GM18505 (cell line): ENCODE measurements around the gene CFAP251.
"Not testable (repeated sequence)": the region's sequence is repeated elsewhere in the genome, so short reads cannot be mapped to it uniquely, and the experiment has no call there.

Experiments used
- ATAC-seq: cut with Tn5 transposase; IDR thresholded peaks from one replicate; pipeline ENCODE4 v1.9.1; 2021; ENCODE audit not compliant: unreplicated experiment
- POLR2A ChIP-seq: IDR thresholded peaks from 4 replicates; pipeline ENCODE4 v1.6.1; 2011; ENCODE audit warnings: borderline replicate concordance; ENCODE audit not compliant: insufficient read depth, insufficient read length; ENCODE audit errors: extremely low read depth

Gene CFAP251, protein sequence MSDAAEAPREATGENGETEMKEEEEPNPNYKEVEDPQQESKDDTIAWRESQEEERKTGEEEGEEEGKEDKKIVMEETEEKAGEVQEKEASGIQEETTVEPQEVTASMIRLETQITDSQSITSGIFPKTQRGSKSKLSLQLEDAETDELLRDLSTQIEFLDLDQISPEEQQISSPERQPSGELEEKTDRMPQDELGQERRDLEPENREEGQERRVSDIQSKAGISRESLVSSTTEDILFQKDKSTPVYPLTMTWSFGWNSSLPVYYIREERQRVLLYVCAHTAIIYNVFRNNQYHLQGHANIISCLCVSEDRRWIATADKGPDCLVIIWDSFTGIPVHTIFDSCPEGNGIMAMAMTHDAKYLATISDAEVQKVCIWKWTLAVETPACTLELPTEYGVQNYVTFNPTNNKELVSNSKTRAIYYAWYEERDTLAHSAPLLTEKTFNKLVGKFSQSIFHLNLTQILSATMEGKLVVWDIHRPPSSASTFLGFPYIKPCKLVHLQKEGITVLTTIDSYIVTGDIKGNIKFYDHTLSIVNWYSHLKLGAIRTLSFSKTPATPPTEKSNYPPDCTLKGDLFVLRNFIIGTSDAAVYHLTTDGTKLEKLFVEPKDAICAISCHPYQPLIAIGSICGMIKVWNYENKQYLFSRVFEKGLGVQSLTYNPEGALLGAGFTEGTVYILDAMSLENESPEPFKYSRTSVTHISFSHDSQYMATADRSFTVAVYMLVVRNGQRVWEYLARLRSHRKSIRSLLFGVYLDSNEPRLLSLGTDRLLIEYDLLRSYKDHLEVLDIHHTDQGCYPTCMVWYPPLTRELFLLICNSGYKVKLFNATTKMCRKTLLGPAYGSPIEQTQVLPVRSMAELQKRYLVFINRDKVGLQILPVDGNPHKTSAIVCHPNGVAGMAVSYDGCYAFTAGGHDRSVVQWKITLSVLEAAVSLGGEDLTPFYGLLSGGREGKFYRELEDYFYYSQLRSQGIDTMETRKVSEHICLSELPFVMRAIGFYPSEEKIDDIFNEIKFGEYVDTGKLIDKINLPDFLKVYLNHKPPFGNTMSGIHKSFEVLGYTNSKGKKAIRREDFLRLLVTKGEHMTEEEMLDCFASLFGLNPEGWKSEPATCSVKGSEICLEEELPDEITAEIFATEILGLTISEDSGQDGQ

DNA sequence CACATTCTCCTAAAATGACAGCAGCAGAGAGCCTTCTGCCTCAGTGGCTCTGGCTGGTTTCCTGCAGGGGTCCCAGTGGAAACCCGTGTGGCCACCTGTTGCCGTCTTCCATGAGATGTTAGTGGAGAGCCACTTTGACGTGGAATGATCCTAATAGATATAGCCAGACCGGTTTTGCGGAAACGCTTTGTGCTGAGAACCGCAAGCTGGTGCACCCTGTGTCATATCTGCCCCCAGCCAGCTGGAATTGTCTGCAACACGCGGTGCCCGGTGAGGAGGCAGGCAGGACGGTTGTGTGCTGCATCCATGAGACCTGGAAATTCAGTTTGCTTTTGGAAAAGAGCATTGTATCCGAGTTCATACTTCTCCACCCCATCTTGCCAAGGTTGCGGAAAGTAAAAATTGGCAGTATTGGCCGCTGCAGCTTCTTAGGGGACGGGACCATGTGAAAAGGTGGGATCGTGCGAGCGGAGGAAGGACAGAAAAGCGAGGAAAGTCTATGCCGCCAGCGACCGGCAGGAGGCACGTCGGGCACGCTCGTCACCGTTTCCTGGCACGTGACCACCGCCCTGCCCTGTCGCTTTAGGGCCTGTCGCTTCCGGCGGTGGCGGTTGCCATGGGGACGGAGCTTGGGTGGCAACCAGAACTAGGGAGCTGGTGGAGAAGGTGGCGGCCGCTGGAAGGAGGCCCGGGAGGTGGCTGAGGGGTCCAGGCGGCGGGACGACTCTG, at the start of gene CFAP251:
Gene CFAP251 (plus strand): TSS at position 643 of the 729 bp plus-strand sequence. CDS start 2,714 bp downstream, outside the sequence.
- no peak for TF ChIP-seq POLR2A

DNA sequence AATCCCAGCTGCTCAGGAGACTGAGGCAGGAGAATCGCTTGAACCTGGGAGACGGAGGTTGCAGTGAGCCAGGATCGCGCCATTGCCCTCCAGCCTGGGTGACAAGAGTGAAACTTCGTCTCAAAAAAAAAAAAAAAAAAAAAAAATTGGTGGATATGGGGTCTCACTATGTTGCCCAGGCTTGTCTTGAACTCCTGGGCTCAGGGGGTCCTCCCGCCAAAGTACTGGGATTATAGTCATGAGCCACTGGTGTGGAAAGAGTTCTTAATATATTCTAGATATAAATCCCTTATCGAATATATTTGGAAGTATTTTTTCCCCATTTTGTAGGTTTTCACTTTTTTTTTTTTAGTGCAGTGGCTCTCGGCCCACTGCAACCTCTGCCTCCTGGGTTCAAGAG, 49.2 kb upstream of the CFAP251 start:
- ATAC-seq: not testable (repeated sequence)

More for the DNA sequence above, at the start of gene CFAP251:
- ATAC-seq: peak; percentile 92

DNA sequence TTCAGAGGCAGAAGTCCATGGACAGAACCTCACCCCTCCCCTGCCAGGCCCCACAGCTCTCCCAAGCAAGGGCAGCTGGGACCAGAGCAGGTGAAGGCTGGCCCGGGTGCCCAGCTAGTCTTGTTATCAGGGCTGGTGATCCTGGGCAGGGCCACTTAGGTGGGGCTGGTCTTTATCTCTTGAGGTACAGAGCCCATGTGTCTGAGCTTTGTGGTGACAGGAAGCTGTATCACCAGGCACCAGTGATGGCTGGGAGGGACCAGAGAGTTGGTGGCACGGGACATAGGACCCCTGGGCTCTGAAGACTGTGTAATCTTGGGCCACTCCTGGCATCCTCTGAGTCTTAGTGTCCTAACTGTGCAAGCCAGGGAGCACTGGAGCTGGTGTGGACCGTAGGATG, 46.9 kb upstream of the CFAP251 start:
- ATAC-seq: no peak
- no peak for TF ChIP-seq POLR2A

DNA sequence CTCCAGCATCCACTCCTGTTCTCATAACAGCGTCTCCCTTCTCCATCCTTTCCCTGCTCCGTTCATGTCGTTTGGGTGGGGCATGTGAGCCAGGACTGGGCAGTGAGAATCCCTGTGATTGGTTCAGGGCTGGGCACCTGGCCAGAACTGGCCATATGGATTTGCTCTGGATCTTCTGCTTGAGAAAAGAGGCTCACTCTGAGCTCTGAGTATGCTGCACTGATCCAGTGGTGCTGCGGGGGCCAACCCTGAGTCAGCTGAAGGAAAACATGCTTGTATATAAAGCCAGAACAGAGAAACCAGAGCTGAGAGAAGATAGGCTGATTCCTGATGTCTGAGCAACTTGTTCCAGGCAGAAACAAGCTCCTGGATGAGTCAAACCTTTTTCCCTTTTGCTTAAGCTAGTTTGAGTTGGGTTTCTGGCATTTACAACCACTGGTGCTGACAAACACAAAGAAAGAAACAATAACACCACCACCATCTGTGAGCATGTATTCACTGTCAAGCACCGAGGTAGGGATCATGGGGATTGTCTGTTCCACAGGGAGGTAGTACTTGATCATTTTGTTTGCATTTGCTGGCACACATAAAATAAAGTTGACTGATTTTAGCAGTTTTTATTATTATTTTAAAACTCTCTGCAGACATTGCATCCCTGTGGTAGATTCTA, 45.7 kb upstream of the CFAP251 start:
- no peak for TF ChIP-seq POLR2A
- ATAC-seq: no peak

DNA sequence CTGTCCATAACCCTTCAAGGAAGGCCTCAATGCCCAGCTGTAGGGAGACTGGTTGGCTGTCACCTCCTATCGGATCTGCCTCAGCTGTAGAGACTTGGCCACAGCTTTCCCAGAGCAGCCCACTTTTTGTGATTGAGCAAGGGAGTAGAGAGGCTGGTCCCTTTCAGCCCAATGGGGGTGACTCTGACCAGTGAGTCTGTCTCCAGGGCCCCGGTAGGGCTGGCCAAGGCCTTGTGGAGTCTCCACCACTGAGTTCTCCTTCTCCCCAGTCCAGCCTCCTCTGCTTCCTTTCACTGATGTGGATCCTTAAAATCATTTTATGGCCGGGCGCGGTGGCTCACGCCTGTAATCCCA, 45.2 kb upstream of the CFAP251 start:
- no peak for TF ChIP-seq POLR2A
- no peak for ATAC-seq

DNA sequence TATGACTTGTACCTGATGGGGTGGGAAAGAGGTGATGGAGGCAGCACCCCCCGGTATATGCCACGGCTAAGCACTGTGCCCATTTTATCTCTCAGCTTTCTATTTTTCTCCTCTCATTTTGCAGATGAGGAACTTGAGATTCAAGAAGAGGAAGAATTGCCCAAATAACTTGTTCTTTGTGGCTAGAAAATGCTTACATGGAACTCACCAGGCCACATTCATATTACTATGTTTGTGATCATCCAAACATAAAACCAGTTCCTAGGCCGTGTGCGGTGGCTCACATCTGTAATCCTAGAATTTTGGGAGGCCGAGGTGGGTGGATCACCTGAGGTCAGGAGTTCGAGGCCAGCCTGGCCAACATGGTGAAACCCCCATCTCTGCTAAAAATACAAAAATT, 44.3 kb upstream of the CFAP251 start:
- no peak for ATAC-seq
- TF ChIP-seq POLR2A: no peak

DNA sequence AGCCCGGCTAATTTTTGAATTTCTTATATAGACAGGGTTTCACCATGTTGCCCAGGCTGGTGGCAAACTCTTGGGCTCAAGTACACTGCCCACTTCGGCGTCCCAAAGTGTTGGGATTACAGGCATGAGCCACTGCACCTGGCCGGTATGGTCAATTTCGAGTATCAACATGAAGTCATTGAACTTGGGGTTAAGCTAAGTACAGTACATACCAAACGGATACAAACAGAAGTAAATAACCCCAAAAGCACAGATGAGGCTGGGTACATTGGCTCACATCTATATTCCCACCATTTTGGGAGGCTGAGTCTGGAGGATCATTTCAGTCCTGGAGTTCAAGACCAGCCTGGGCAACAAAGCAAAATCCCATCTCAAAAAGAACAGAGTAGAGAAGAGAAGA, 42.8 kb upstream of the CFAP251 start:
- ATAC-seq: no peak
- TF ChIP-seq POLR2A: no peak

DNA sequence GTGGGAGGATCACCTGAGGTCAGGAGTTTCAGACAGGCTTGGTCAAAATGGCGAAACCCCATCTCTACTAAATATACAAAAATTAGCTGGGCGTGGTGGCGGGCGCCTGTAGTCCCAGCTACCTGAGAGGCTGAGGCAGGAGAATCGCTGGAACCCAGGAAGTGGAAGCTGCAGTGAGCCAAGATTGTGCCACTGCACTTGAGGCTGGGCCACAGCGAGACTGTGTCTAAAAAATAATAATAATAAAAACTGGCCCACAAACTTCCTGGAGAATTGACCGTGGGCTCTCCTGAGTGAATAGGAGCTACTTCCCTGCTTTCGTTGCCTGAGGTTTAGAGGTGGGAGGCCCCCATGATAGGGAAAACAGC, 42.3 kb upstream of the CFAP251 start:
- ATAC-seq: not testable (repeated sequence)

DNA sequence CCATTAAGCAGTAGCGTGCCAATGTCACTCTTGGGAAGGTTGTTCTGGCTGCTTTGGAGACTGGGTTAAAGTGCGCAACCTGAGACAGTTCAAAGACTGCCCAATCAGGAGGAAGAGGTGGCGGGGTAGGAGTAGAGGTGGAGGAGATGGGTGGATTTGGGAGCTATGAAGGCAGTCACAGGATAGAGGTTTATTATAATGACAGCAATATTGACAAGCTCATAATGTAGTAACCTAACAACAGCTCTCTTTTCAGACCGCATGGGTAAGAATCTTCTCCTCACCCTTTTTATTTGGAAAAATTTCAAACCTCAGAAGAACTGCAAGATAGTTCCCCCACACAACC, 35.1 kb upstream of the CFAP251 start:
- ATAC-seq: no peak
- no peak for TF ChIP-seq POLR2A

DNA sequence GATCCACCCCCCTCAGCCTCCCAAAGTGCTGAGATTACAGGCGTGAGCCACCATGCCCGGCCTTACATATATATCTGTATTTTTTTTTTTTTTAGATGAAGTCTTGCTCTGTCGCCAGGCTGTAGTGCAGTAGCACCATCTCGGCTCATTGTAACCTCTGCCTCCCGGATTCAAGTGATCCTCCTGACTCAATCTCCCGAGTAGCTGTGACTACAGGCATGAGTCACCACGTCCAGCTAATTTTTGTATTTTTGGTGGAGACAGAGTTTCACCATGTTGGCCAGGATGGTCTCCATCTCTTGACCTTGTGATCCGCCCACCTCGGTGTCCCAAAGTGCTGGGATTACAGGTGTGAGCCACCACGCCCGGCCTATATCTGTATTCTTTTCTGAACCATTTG, 33.3 kb upstream of the CFAP251 start:
- not testable (repeated sequence) for ATAC-seq

DNA sequence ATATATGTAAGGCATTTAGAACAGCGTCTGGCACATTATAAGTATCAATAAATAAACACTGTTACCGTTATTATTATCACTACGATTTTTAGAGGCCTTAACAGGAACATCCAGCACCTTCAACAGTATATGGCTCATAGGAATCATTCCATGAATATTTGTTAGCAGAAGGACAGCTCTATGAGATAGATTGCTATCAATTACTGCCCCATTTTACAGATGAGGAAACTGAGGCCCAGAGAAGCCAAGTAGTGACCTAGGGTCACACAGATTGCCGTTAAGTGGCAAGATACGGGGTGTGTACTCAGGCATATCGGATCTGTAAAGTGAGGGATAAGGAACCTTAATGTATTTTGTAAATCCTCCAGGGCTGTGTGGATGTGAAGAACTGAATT, 30.3 kb upstream of the CFAP251 start:
- no peak for TF ChIP-seq POLR2A
- ATAC-seq: no peak

DNA sequence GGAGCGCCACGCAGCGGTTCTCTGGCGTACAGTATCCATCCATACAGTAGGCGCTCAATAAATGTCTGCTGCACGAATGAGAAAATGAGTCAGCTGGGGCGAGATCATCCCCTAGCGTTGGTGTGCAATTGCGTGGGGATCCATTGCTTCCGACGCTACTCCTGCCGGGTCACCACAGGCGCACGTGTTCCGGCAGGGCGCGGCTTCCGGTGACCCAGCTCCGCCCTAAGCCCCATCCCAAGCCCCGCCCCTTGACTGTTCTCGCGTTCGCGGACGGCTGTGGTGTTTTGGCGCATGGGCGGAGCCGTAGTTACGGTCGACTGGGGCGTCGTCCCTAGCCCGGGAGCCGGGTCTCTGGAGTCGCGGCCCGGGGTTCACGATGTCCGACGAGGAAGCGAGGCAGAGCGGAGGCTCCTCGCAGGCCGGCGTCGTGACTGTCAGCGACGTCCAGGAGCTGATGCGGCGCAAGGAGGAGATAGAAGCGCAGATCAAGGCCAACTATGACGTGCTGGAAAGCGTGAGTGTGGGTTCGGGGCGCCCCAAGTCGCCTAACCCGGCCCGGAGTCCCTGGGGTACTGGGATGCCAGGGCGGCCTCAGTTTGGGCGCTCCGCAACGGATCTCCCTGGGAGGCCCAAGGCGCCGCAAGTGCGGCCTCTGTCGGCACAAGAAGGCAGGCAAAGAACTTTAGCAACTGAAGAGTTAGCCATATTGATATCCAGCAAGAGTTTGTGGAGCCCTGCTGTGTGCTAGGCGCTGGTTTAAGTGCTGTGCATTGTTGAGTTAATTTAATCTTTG, 29.7 kb upstream of the CFAP251 start, which contains the start of gene PSMD9:
Gene PSMD9 (plus strand): TSS at position 313 of the 796 bp plus-strand sequence. CDS start 67 bp downstream, at position 380.
- TF ChIP-seq POLR2A: peak; percentile 87
- ATAC-seq: peak; percentile 92
